GM12878 (cell line): ENCODE data around the gene ANO9. TPM values are rescaled to one million over a fixed set of nuclear protein-coding genes. Genes with fewer than 3 reads are reported as not detected.

Experiments used
- CHD4 ChIP-seq: fragments of 200-600 bp; sonication (generic); IDR thresholded peaks from 2 replicates; pipeline ENCODE4 v1.6.1; 2016; ENCODE audit warnings: mild to moderate bottlenecking
- CREB1 ChIP-seq: IDR thresholded peaks from 2 replicates; pipeline ENCODE4 v1.6.1; 2012; ENCODE audit warnings: low read depth, mild to moderate bottlenecking, inconsistent platforms
- EED ChIP-seq: sonication (generic); IDR thresholded peaks from 2 replicates; pipeline ENCODE4 v1.6.1; 2016; ENCODE audit warnings: antibody characterized with exemption, low read depth
- RAD21 ChIP-seq: IDR thresholded peaks from 2 replicates; pipeline ENCODE4 v1.6.1; 2011; ENCODE audit warnings: mild to moderate bottlenecking, low read depth, low read length, moderate library complexity; ENCODE audit not compliant: insufficient read depth
- SIN3A ChIP-seq: IDR thresholded peaks from 2 replicates; pipeline ENCODE4 v1.6.1; 2012; ENCODE audit warnings: low read depth, low read length, improper control_type of control experiment
- SREBF1 ChIP-seq: IDR thresholded peaks from 2 replicates; pipeline ENCODE4 v1.6.1; 2012; ENCODE audit warnings: mild to moderate bottlenecking, low read length
- YY1 ChIP-seq: IDR thresholded peaks from 2 replicates; pipeline ENCODE4 v1.6.1; 2011; ENCODE audit warnings: low read depth, mild to moderate bottlenecking, low read length
- polyA plus RNA-seq, 11 experiments: library from polyadenylated mRNA; depleted of rRNA in 4 of 11; unstranded in 6 of 11; stranded (reverse) in 5 of 11; fragments of >200 nt; fragmentation: Nextera tagmentation in 4 of 11; fragmentation: Illumina TruSeq in 1 of 11; extraction: Ambion mirVana in 4 of 11; extraction: Trizol in 1 of 11; gene quantifications; 1 replicate in 1 of 11; 2 replicates in 10 of 11; pipeline versions ENCODE4 v1.2.1 to v1.2.3, GENCODE V29; 2011 to 2016; ENCODE audit warnings: inconsistent platforms in 2 of 11, missing spikeins in 2 of 11, low read depth in 1 of 11
- total RNA-seq, 4 experiments: library from RNA; depleted of rRNA in 3 of 4; stranded (reverse); fragments of >200 nt in 3 of 4; fragmentation: Illumina TruSeq in 1 of 4; extraction: Trizol in 1 of 4; gene quantifications; 2 replicates each; pipeline versions ENCODE4 v1.2.1 to v1.2.3, GENCODE V29; 2013 to 2021
- TF ChIP-seq, protein P1 (sequence below): fragments of 450-650 bp; formaldehyde crosslinking; IDR thresholded peaks from 2 replicates; pipeline ENCODE4 v1.4.0; 2022; ENCODE audit warnings: mild to moderate bottlenecking, moderate library complexity
- TF ChIP-seq, protein P2 (sequence below): IDR thresholded peaks from 2 replicates; pipeline ENCODE4 v1.6.1; 2011; ENCODE audit warnings: borderline replicate concordance, low read depth, mild to moderate bottlenecking, moderate library complexity, mixed read lengths, low read length; ENCODE audit not compliant: insufficient read depth; ENCODE audit errors: extremely low read length
- TF ChIP-seq, protein P3 (sequence below): IDR thresholded peaks from 2 replicates; pipeline ENCODE4 v1.6.1; 2011; ENCODE audit warnings: borderline replicate concordance, low read depth, mild to moderate bottlenecking, moderate library complexity, low read length; ENCODE audit not compliant: insufficient read depth, poor library complexity, severe bottlenecking
- TF ChIP-seq, protein P4 (sequence below): fragments of 450-650 bp; IDR thresholded peaks from 2 replicates; pipeline ENCODE4 v1.6.1; 2016; ENCODE audit warnings: mild to moderate bottlenecking, moderate library complexity, borderline replicate concordance
- TF ChIP-seq, protein P5 (sequence below), 3 experiments: IDR thresholded peaks in 2 of 3; conservative IDR thresholded peaks in 1 of 3; 2 replicates each; pipeline ENCODE4 v1.5.1; 2011; ENCODE audit warnings: low read depth in 3 of 3, low read length in 3 of 3, mild to moderate bottlenecking in 3 of 3, control low read depth in 2 of 3, moderate library complexity in 2 of 3, inconsistent platforms in 1 of 3, mixed read lengths in 1 of 3; ENCODE audit not compliant: control insufficient read depth in 2 of 3, insufficient read depth in 1 of 3; ENCODE audit errors: extremely low read depth in 1 of 3

ANO9 gene
- total and polyA plus RNA-seq, 10 of the 15 experiments (the other 5 are each of a cell fraction or from before 2014, with no cell fraction given), result 0.21 to 42.3 (median 12.0) TPM

DNA sequence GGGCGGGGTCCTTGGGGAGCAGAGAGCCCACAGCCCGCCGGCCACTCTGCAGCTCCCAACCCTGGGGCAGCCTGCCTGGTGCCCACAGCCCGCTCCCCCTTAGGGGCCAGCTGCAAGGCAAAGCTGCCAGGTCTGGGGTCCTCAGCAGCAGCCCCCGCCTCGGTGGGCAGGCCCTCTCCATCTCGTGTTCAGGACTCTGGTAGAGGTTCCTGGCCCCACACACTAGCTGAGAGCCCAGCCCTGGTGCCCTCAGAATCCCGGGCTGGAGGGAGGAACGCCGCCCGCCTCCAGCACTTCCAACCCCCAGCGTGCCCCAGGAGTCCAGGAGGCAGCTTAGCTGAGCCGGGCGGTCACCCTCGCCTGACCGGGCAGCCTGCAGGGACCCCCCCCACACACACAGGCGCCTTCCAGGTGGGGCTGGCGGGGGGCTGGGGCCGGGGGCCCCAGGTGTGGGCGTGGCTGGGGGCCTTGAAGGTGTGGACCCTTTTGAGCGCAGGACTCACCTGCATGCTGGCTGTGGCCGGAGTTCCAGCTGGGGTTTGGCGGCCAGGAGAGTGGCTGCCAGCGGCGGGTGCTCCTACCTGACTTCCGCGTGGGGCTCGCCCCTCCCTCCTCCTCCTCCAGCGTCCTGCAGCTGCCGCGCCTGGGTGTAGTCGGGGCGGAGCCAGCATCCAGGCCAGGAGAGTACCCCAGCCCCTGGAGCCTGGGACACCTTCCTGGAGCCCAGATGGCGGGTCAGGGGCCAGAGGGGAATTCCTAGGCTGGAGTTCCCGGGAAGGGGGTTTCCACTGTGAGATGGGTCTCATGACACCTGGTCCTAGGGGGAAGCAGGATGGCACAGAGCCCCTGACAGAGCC, at the start of gene ANO9 (continued):
- TF ChIP-seq, protein P1, sequence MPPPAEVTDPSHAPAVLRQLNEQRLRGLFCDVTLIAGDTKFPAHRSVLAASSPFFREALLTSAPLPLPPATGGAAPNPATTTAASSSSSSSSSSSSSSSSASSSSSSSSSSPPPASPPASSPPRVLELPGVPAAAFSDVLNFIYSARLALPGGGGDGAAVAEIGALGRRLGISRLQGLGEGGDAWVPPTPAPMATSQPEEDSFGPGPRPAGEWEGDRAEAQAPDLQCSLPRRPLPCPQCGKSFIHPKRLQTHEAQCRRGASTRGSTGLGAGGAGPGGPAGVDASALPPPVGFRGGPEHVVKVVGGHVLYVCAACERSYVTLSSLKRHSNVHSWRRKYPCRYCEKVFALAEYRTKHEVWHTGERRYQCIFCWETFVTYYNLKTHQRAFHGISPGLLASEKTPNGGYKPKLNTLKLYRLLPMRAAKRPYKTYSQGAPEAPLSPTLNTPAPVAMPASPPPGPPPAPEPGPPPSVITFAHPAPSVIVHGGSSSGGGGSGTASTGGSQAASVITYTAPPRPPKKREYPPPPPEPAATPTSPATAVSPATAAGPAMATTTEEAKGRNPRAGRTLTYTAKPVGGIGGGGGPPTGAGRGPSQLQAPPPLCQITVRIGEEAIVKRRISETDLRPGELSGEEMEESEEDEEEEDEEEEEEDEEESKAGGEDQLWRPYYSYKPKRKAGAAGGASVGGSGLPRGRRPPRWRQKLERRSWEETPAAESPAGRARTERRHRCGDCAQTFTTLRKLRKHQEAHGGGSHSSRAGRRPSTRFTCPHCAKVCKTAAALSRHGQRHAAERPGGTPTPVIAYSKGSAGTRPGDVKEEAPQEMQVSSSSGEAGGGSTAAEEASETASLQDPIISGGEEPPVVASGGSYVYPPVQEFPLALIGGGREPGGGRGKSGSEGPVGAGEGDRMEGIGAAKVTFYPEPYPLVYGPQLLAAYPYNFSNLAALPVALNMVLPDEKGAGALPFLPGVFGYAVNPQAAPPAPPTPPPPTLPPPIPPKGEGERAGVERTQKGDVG, result no peak
- TF ChIP-seq, protein P2, sequence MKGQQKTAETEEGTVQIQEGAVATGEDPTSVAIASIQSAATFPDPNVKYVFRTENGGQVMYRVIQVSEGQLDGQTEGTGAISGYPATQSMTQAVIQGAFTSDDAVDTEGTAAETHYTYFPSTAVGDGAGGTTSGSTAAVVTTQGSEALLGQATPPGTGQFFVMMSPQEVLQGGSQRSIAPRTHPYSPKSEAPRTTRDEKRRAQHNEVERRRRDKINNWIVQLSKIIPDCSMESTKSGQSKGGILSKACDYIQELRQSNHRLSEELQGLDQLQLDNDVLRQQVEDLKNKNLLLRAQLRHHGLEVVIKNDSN, result no peak
- TF ChIP-seq SIN3A (0 out of 2 replicates have a peak, but pooled peaks have one; percentile 27), SREBF1 (no peak), EED (peak; percentile 59; the same call in 1 of the 2 replicates), CREB1 (no peak), RAD21 (no peak), CHD4 (no peak), YY1 (no peak)
- TF ChIP-seq, protein P3, sequence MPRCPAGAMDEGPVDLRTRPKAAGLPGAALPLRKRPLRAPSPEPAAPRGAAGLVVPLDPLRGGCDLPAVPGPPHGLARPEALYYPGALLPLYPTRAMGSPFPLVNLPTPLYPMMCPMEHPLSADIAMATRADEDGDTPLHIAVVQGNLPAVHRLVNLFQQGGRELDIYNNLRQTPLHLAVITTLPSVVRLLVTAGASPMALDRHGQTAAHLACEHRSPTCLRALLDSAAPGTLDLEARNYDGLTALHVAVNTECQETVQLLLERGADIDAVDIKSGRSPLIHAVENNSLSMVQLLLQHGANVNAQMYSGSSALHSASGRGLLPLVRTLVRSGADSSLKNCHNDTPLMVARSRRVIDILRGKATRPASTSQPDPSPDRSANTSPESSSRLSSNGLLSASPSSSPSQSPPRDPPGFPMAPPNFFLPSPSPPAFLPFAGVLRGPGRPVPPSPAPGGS, result no peak
- TF ChIP-seq, protein P4, sequence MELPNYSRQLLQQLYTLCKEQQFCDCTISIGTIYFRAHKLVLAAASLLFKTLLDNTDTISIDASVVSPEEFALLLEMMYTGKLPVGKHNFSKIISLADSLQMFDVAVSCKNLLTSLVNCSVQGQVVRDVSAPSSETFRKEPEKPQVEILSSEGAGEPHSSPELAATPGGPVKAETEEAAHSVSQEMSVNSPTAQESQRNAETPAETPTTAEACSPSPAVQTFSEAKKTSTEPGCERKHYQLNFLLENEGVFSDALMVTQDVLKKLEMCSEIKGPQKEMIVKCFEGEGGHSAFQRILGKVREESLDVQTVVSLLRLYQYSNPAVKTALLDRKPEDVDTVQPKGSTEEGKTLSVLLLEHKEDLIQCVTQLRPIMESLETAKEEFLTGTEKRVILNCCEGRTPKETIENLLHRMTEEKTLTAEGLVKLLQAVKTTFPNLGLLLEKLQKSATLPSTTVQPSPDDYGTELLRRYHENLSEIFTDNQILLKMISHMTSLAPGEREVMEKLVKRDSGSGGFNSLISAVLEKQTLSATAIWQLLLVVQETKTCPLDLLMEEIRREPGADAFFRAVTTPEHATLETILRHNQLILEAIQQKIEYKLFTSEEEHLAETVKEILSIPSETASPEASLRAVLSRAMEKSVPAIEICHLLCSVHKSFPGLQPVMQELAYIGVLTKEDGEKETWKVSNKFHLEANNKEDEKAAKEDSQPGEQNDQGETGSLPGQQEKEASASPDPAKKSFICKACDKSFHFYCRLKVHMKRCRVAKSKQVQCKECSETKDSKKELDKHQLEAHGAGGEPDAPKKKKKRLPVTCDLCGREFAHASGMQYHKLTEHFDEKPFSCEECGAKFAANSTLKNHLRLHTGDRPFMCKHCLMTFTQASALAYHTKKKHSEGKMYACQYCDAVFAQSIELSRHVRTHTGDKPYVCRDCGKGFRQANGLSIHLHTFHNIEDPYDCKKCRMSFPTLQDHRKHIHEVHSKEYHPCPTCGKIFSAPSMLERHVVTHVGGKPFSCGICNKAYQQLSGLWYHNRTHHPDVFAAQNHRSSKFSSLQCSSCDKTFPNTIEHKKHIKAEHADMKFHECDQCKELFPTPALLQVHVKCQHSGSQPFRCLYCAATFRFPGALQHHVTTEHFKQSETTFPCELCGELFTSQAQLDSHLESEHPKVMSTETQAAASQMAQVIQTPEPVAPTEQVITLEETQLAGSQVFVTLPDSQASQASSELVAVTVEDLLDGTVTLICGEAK, result no peak
- TF ChIP-seq, protein P5, sequence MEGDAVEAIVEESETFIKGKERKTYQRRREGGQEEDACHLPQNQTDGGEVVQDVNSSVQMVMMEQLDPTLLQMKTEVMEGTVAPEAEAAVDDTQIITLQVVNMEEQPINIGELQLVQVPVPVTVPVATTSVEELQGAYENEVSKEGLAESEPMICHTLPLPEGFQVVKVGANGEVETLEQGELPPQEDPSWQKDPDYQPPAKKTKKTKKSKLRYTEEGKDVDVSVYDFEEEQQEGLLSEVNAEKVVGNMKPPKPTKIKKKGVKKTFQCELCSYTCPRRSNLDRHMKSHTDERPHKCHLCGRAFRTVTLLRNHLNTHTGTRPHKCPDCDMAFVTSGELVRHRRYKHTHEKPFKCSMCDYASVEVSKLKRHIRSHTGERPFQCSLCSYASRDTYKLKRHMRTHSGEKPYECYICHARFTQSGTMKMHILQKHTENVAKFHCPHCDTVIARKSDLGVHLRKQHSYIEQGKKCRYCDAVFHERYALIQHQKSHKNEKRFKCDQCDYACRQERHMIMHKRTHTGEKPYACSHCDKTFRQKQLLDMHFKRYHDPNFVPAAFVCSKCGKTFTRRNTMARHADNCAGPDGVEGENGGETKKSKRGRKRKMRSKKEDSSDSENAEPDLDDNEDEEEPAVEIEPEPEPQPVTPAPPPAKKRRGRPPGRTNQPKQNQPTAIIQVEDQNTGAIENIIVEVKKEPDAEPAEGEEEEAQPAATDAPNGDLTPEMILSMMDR (IDR thresholded peaks at IDR 0.05 in 2 of 3, conservative IDR thresholded peaks at IDR 0.05 in 1 of 3; ENCODE audit: control insufficient read depth in 2 of 3, extremely low read depth in 1 of 3, insufficient read depth in 1 of 3, low read depth in 3 of 3, low read length in 3 of 3), result no peak
